SIG-M5 treated with dmso at 0.1 percent for 504 hours (cell line): ENCODE measurements around the gene SKA1.

ENCODE experiments used
- DNase-seq: peaks from one replicate; lab custom pipeline; 2025; ENCODE audit not compliant: unreplicated experiment; lab: John Stamatoyannopoulos, UW

Gene SKA1

GRCh38 chr18:50374753-50375391 is at the start of gene SKA1:
TSS of gene SKA1 (plus strand) at chr18:50375046. CDS start at chr18:50375831, 785 bp downstream.
- peak; percentile 87 for DNase-seq

GRCh38 chr18:50327983-50328382 is 46.9 kb upstream of the SKA1 start:
- DNase-seq: no peak

GRCh38 chr18:50330176-50330575 is 44.7 kb upstream of the SKA1 start:
- no peak for DNase-seq

GRCh38 chr18:50331691-50332090 is 43.2 kb upstream of the SKA1 start:
- no peak for DNase-seq

- DNase-seq: no peak
Measured at GRCh38 chr18:50334546-50335152, 40.2 kb upstream of the SKA1 start.

- DNase-seq: peak; percentile 2
Measured at GRCh38 chr18:50338122-50338521, 36.7 kb upstream of the SKA1 start.

GRCh38 chr18:50338715-50339114 is 36.1 kb upstream of the SKA1 start:
- no peak for DNase-seq

- no peak for DNase-seq
Measured at GRCh38 chr18:50340078-50340477, 34.8 kb upstream of the SKA1 start.

GRCh38 chr18:50341443-50341842 is 33.4 kb upstream of the SKA1 start:
- no peak for DNase-seq

GRCh38 chr18:50350699-50351098 is 24.1 kb upstream of the SKA1 start:
- DNase-seq: no peak

GRCh38 chr18:50356036-50356945 is 18.6 kb upstream of the SKA1 start:
- peak; percentile 88 for DNase-seq

- no peak for DNase-seq
Measured at GRCh38 chr18:50358844-50359243, 16.0 kb upstream of the SKA1 start.

- DNase-seq: no peak
Measured at GRCh38 chr18:50359806-50360205, 15.0 kb upstream of the SKA1 start.

GRCh38 chr18:50360611-50361010 is 14.2 kb upstream of the SKA1 start:
- DNase-seq: no peak

GRCh38 chr18:50369672-50370071 is 5.2 kb upstream of the SKA1 start:
- DNase-seq: no peak

GRCh38 chr18:50372743-50373142 is 2.1 kb upstream of the SKA1 start:
- DNase-seq: peak; percentile 38

- DNase-seq: no peak
Measured at GRCh38 chr18:50373561-50374219, 1.2 kb upstream of the SKA1 start.

GRCh38 chr18:50374220-50374752 is 560 bp upstream of the SKA1 start:
- DNase-seq: no peak

- no peak for DNase-seq
Measured at GRCh38 chr18:50377061-50377798, 2.4 kb downstream of the SKA1 start.

GRCh38 chr18:50388988-50389387 is 14.1 kb downstream of the SKA1 start:
- no peak for DNase-seq
